SU-DHL-6 (cell line): ENCODE measurements around the gene CDHR4.

Source experiments
- H2AFZ ChIP-seq: fragments of 200-600 bp; sonication (generic); 2 replicates; pipeline ENCODE4 v1.6.1; 2014; ENCODE audit warnings: low read depth, mild to moderate bottlenecking, moderate library complexity, mixed read lengths, antibody characterized with exemption, low read length; ENCODE audit not compliant: severe bottlenecking
- H3F3A ChIP-seq: fragments of 200-600 bp; shearing (Covaris generic); 2 replicates; pipeline ENCODE4 v1.6.0; 2016; ENCODE audit warnings: antibody characterized with exemption, mild to moderate bottlenecking; ENCODE audit not compliant: insufficient read depth
- H3K27ac ChIP-seq: fragments of 200-600 bp; sonication (generic); 2 replicates; pipeline ENCODE4 v1.5.1; 2016; ENCODE audit warnings: low read depth, mild to moderate bottlenecking, low read length, moderate library complexity, mixed read lengths
- H3K27me3 ChIP-seq: fragments of 200-600 bp; sonication (generic), shearing (Covaris generic); 2 replicates; pipeline ENCODE4 v1.6.0; 2014; ENCODE audit warnings: mild to moderate bottlenecking, low read length
- H3K36me3 ChIP-seq: fragments of 200-600 bp; sonication (generic); 2 replicates; pipeline ENCODE4 v1.6.1; 2014; ENCODE audit warnings: mild to moderate bottlenecking, low read length, mixed read lengths
- H3K4me2 ChIP-seq: fragments of 300-600, 200-600 bp; shearing (Covaris generic), sonication (generic); 2 replicates; pipeline ENCODE4 v1.6.0; 2014; ENCODE audit warnings: low read length, low read depth, mild to moderate bottlenecking; ENCODE audit not compliant: poor library complexity, severe bottlenecking
- H3K4me3 ChIP-seq: fragments of 200-600 bp; sonication (generic); 2 replicates; pipeline ENCODE4 v1.5.1; 2014; ENCODE audit warnings: antibody characterized with exemption, low read length, mild to moderate bottlenecking, mixed read lengths; ENCODE audit not compliant: insufficient read depth, poor library complexity, severe bottlenecking
- H3K79me2 ChIP-seq: fragments of 200-600 bp; sonication (generic); 2 replicates; pipeline ENCODE4 v1.6.1; 2014; ENCODE audit warnings: mild to moderate bottlenecking, low read length, moderate library complexity; ENCODE audit not compliant: insufficient read depth
- H3K9ac ChIP-seq: fragments of 200-600 bp; sonication (generic); 2 replicates; pipeline ENCODE4 v1.7.0; 2014; ENCODE audit warnings: mild to moderate bottlenecking, low read length
- H3K9me2 ChIP-seq: fragments of 200-600 bp; sonication (generic); replicated peaks from 2 replicates; pipeline ENCODE4 v1.6.1; 2014; ENCODE audit warnings: low read length; ENCODE audit not compliant: insufficient read depth
- H3K9me3 ChIP-seq: fragments of 200-600 bp; sonication (generic); 2 replicates; pipeline ENCODE4 v1.6.1; 2014; ENCODE audit warnings: low read length, mixed read lengths; ENCODE audit not compliant: insufficient read depth
- H4K20me1 ChIP-seq: fragments of 200-600 bp; sonication (generic); 2 replicates; pipeline ENCODE4 v1.6.1; 2014; ENCODE audit warnings: low read depth, mild to moderate bottlenecking, antibody characterized with exemption, low read length, moderate library complexity, mixed read lengths
- EZH2phosphoT487 ChIP-seq: fragments of 200-600 bp; sonication (generic), shearing (Covaris generic); conservative IDR thresholded peaks from 2 replicates; pipeline ENCODE4 v1.6.1; 2018; ENCODE audit warnings: mild to moderate bottlenecking, antibody characterized with exemption, low read length, moderate library complexity, mixed read lengths
- TF ChIP-seq, protein P1 (sequence below): fragments of 200-600 bp; sonication (generic); IDR thresholded peaks from one replicate; pipeline ENCODE4 v1.5.1; 2017; ENCODE audit warnings: antibody characterized with exemption, mild to moderate bottlenecking, low read length, moderate library complexity; ENCODE audit not compliant: insufficient read depth, poor library complexity, severe bottlenecking

CDHR4 gene

DNA sequence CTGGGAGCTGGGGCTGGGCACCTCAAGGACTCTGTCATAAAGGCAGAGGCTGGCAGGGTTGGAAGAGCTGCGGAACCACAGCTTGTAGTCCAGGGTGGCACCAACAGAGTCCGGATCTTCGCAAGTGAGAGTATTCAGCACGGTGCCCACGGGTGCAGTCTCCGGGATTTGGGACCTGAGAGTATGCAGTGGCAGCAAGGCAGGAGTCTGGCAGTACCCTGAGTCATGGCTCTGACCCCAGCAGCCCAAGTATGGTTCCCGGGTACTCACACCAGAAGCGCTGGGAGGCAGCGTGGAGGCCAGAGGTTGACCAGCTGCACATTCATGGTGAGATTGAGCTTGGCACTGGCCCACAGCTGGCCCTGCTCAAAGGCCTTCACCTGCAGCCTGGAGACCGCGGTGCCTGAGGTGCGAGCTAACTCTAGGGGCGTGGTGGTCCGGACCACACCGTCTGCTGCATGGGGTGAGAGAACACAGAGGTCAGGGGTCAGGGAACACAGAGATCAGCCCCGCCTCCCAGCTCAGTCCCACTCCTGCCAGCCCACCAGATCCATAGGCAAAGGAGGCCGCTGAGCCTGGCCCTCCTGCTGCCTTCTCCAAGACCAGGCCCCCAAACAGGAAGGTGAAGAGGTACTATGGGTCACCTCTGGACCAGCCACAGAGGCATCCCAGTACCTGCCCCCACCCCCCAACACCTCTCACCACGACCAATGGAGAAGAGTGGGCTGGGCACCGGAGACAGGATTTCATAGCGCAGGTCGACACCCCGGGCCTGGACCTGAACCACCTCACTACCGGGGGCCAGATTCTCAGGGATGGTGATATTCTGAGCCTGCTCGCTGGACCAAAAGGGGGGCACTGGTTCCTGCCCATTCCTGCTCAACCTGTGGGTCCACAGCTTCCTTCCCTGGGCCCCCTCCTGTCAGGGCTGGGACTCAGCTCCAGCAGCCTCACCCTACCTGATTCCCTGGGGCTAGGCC is 4.5 kb downstream of the CDHR4 start:
- H3F3A ChIP-seq, result no peaks in the 10 kb centered on the region
- H3K9me2 ChIP-seq, result no peaks in the 10 kb centered on the region
- TF ChIP-seq, protein P1, sequence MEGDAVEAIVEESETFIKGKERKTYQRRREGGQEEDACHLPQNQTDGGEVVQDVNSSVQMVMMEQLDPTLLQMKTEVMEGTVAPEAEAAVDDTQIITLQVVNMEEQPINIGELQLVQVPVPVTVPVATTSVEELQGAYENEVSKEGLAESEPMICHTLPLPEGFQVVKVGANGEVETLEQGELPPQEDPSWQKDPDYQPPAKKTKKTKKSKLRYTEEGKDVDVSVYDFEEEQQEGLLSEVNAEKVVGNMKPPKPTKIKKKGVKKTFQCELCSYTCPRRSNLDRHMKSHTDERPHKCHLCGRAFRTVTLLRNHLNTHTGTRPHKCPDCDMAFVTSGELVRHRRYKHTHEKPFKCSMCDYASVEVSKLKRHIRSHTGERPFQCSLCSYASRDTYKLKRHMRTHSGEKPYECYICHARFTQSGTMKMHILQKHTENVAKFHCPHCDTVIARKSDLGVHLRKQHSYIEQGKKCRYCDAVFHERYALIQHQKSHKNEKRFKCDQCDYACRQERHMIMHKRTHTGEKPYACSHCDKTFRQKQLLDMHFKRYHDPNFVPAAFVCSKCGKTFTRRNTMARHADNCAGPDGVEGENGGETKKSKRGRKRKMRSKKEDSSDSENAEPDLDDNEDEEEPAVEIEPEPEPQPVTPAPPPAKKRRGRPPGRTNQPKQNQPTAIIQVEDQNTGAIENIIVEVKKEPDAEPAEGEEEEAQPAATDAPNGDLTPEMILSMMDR, result no peak
- no peak for TF ChIP-seq EZH2phosphoT487
- no peaks in the 10 kb centered on the region for H3K36me3 ChIP-seq
- H3K4me2 ChIP-seq, result no peak overlapping the region
- no peak overlapping the region for H2AFZ ChIP-seq
- no peaks in the 10 kb centered on the region for H4K20me1 ChIP-seq
- H3K27me3 ChIP-seq, result no peaks in the 10 kb centered on the region
- H3K27ac ChIP-seq, result no peak overlapping the region
- H3K4me3 ChIP-seq, result no peak overlapping the region
- no peak overlapping the region for H3K9ac ChIP-seq
- H3K9me3 ChIP-seq, result no peaks in the 10 kb centered on the region
- no peaks in the 10 kb centered on the region for H3K79me2 ChIP-seq

DNA sequence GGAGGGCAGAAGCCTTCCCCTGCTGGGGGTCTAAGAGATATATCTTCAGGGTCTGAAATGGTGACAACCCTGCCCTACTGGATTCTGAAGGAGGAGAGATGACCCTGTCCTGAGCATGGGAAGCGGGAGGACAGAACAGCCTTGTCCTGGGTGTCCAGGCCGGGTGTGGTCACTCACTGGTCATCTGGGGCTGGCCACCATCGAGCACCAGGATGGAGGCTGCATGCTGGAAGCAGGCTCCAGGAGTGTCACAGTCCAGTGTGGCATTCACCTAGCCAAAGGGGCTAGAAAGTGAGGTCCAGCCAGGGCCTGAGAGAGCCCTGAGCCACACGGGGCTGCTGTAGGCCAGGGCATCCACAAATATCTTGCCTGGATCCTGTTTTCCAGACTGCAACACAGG is 5.2 kb downstream of the CDHR4 start:
- H3K27ac ChIP-seq, result no peak overlapping the region
- H3K27me3 ChIP-seq, result no peaks in the 10 kb centered on the region
- H3K79me2 ChIP-seq, result no peaks in the 10 kb centered on the region
- no peak overlapping the region for H3K4me3 ChIP-seq
- no peak overlapping the region for H2AFZ ChIP-seq
- H3K9me2 ChIP-seq, result no peaks in the 10 kb centered on the region
- H3K9me3 ChIP-seq, result no peaks in the 10 kb centered on the region
- no peaks in the 10 kb centered on the region for H4K20me1 ChIP-seq
- no peaks in the 10 kb centered on the region for H3F3A ChIP-seq
- no peak overlapping the region for H3K4me2 ChIP-seq
- no peak overlapping the region for H3K9ac ChIP-seq
- H3K36me3 ChIP-seq, result no peaks in the 10 kb centered on the region
- TF ChIP-seq, protein P1, result no peak
- no peak for TF ChIP-seq EZH2phosphoT487

DNA sequence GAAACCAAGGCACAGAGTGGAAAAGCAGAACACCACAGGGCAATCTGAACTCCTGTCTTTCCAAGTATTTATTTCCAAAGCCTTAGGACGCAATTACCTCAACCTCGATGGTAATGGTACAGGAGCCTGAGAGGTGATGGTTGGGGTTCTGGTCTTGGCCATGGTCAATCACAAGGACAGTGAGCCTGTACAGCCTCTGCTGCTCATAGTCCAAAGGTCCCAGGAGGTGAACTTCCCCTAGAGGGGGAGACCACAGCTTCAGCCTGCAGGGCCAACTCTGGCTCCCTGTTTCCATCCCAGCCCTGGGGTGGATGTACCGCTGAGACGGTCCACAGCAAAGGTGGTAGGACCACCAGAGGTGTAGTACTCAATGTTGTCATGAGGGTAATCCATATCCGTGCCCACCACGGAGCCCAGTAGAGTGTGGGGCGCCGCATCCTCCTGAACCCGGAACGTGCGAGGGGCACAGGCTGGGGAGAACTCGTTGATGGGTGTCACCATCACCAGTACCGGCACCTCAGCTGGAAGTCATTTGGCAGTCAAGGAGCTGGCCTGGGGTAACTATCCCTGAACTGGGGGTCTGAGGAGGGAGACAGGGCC is 6.1 kb downstream of the CDHR4 start:
- H3F3A ChIP-seq, result no peaks in the 10 kb centered on the region
- no peaks in the 10 kb centered on the region for H3K9me3 ChIP-seq
- H2AFZ ChIP-seq, result no peak overlapping the region
- H3K27ac ChIP-seq, result no peak overlapping the region
- no peak overlapping the region for H3K4me2 ChIP-seq
- H3K36me3 ChIP-seq, result no peaks in the 10 kb centered on the region
- H3K4me3 ChIP-seq, result no peak overlapping the region
- H3K79me2 ChIP-seq, result no peaks in the 10 kb centered on the region
- H4K20me1 ChIP-seq, result no peaks in the 10 kb centered on the region
- H3K9ac ChIP-seq, result no peak overlapping the region
- no peaks in the 10 kb centered on the region for H3K27me3 ChIP-seq
- TF ChIP-seq, protein P1, result no peak
- no peak for TF ChIP-seq EZH2phosphoT487
- no peaks in the 10 kb centered on the region for H3K9me2 ChIP-seq
